ENCODE measurements around the gene CNTNAP1. TPM values are rescaled to one million over a fixed set of nuclear protein-coding genes. Genes with fewer than 3 reads are reported as not detected.

Gene CNTNAP1
- total and polyA plus RNA-seq, 9 of the 15 experiments (the other 6 are each of a cell fraction or from before 2014, with no cell fraction given): 0.10 to 1.8 (median 0.62) TPM

DNA sequence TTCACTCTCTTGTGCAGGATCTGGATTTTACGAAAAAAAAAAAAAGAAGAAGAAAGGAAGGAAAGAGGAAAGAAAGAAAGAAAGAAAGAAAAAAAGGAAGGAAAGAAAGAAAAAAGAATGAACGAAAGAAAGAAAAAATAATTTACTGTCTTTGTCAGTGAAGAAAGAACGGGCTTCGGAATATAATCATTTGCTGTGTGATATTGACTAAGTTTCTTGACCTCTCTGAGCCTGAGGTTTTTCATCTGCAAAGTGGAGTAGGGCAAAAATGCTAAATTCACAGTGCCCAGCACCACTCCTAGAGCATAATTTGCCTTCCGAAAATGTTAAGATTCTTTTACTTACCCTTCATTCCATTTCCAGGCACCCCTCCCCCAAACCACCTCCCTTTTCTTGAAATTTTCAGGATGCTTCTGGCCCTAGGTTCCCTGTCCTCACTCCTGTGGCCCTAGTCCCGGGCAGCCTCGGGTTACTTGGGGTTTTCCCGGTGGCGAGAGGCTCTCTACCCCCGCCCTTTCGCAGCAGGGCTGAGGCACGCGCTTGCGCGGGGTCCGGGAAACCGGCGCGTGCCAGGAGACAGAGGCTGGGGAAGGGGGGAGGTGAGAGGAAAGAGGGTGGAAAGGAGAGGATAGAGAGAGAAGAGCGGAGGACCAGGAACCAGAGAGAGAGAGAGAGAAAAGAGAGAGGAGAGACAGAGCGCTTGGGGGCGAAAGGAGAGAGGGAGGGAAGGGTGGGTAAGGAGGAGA lies at the start of gene CNTNAP1 (continued):
- no peak for TF ChIP-seq SIN3A (IDR thresholded peaks at IDR 0.05; ENCODE audit: borderline replicate concordance in 2 of 2, control insufficient read depth in 1 of 2, low read depth in 2 of 2, low read length in 2 of 2)
- TF ChIP-seq SOX6 (IDR thresholded peaks at IDR 0.05): no peak
- peak; percentile 100 for TF ChIP-seq RBM25 (IDR thresholded peaks at IDR 0.05; ENCODE audit: low read depth, low read length, severe bottlenecking)
- TF ChIP-seq HCFC1 (IDR thresholded peaks at IDR 0.05; ENCODE audit: low read depth, low read length): no peak
- TF ChIP-seq ZNF444 (CRISPR knock-in tag; IDR thresholded peaks at IDR 0.05): no peak
- peak; percentile 37 for TF ChIP-seq PHF20 (IDR thresholded peaks at IDR 0.05; ENCODE audit: partially characterized antibody)
- TF ChIP-seq ZNF212 (CRISPR knock-in tag; IDR thresholded peaks at IDR 0.05): no peak
- TF ChIP-seq, protein P1, sequence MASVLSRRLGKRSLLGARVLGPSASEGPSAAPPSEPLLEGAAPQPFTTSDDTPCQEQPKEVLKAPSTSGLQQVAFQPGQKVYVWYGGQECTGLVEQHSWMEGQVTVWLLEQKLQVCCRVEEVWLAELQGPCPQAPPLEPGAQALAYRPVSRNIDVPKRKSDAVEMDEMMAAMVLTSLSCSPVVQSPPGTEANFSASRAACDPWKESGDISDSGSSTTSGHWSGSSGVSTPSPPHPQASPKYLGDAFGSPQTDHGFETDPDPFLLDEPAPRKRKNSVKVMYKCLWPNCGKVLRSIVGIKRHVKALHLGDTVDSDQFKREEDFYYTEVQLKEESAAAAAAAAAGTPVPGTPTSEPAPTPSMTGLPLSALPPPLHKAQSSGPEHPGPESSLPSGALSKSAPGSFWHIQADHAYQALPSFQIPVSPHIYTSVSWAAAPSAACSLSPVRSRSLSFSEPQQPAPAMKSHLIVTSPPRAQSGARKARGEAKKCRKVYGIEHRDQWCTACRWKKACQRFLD (CRISPR knock-in tag; IDR thresholded peaks at IDR 0.05): no peak
- TF ChIP-seq TEAD2 (tag; IDR thresholded peaks at IDR 0.05): no peak
- no peak for TF ChIP-seq YBX1 (IDR thresholded peaks at IDR 0.05)
- 0 out of 2 replicates have a peak, but pooled peaks have one; percentile 4 for TF ChIP-seq POLR2G (IDR thresholded peaks at IDR 0.05; ENCODE audit: low read depth, low read length)
- TF ChIP-seq, protein P2, sequence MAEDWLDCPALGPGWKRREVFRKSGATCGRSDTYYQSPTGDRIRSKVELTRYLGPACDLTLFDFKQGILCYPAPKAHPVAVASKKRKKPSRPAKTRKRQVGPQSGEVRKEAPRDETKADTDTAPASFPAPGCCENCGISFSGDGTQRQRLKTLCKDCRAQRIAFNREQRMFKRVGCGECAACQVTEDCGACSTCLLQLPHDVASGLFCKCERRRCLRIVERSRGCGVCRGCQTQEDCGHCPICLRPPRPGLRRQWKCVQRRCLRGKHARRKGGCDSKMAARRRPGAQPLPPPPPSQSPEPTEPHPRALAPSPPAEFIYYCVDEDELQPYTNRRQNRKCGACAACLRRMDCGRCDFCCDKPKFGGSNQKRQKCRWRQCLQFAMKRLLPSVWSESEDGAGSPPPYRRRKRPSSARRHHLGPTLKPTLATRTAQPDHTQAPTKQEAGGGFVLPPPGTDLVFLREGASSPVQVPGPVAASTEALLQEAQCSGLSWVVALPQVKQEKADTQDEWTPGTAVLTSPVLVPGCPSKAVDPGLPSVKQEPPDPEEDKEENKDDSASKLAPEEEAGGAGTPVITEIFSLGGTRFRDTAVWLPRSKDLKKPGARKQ (CRISPR knock-in tag; IDR thresholded peaks at IDR 0.05): no peak
- peak; percentile 88 for TF ChIP-seq ADNP (tag; IDR thresholded peaks at IDR 0.05)
- no peak for TF ChIP-seq SMARCE1 (IDR thresholded peaks at IDR 0.05)
- no peak for TF ChIP-seq TARDBP (IDR thresholded peaks at IDR 0.05)
- no peak for TF ChIP-seq TRIM24 (IDR thresholded peaks at IDR 0.05)
- TF ChIP-seq ZNF830 (CRISPR knock-in tag; IDR thresholded peaks at IDR 0.05): no peak
- TF ChIP-seq ZBTB1 (CRISPR knock-in tag; IDR thresholded peaks at IDR 0.05; ENCODE audit: borderline replicate concordance, low read depth): no peak
- TF ChIP-seq NRF1 (conservative IDR thresholded peaks at IDR 0.05 in 1 of 2, IDR thresholded peaks at IDR 0.05 in 1 of 2): peak; percentile 57 to 63
- TF ChIP-seq RBM39 (optimal IDR thresholded peaks at IDR 0.05; ENCODE audit: low read depth, low read length): peak; percentile 34
- TF ChIP-seq, protein P3, sequence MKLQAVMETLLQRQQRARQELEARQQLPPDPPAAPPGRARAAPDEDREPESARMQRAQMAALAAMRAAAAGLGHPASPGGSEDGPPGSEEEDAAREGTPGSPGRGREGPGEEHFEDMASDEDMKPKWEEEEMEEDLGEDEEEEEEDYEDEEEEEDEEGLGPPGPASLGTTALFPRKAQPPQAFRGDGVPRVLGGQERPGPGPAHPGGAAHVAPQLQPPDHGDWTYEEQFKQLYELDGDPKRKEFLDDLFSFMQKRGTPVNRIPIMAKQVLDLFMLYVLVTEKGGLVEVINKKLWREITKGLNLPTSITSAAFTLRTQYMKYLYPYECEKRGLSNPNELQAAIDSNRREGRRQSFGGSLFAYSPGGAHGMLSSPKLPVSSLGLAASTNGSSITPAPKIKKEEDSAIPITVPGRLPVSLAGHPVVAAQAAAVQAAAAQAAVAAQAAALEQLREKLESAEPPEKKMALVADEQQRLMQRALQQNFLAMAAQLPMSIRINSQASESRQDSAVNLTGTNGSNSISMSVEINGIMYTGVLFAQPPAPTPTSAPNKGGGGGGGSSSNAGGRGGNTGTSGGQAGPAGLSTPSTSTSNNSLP (IDR thresholded peaks at IDR 0.05; ENCODE audit: borderline replicate concordance, low read depth, low read length): no peak
- no peak for TF ChIP-seq SAP30 (IDR thresholded peaks at IDR 0.05; ENCODE audit: borderline replicate concordance, insufficient read depth, low read depth, low read length, poor library complexity, severe bottlenecking)
- TF ChIP-seq ZNF696 (CRISPR knock-in tag; conservative IDR thresholded peaks at IDR 0.05): no peak
- TF ChIP-seq MTA2 (IDR thresholded peaks at IDR 0.05; ENCODE audit: low read depth): no peak
- TF ChIP-seq ASH1L (IDR thresholded peaks at IDR 0.05; ENCODE audit: borderline replicate concordance, low read depth, partially characterized antibody): no peak
- peak; percentile 83 to 89 for TF ChIP-seq KDM1A (IDR thresholded peaks at IDR 0.05)

All from K562 (cell line).